ENCODE data around the gene RIPOR1.

RIPOR1 gene

DNA sequence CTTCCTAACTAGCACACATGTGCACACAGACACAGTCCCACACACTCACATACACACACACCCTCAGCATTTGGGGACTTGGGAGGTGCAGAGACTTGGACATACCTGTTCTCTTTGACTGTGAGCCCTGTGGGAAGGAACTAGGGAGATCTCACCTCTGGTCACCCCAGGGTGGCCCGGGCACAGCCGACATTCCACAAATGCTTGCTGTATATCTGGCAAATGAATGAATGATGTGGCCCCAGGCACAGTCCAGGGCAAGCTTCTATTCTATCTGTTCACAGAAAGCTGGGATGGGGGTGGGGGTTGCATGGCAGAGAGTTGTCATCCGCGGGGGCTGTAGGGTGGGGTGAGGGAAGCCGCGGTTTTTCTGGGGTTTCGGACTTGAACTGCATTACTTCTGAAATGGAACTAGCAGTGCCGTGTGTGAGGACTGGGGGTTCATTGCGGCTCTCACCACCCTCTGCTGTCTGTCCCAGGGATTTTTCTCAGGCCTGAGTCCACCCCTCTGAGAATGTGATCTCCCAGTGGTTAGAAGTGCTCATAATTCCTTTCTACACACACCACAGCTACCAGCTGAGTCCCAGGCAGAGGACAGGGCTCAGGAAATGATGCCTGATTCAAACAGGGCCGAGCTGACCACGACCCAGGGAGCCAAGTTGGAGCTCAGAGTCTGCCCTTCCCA is 3.3 kb upstream of the RIPOR1 start:
- TF ChIP-seq, protein P1, sequence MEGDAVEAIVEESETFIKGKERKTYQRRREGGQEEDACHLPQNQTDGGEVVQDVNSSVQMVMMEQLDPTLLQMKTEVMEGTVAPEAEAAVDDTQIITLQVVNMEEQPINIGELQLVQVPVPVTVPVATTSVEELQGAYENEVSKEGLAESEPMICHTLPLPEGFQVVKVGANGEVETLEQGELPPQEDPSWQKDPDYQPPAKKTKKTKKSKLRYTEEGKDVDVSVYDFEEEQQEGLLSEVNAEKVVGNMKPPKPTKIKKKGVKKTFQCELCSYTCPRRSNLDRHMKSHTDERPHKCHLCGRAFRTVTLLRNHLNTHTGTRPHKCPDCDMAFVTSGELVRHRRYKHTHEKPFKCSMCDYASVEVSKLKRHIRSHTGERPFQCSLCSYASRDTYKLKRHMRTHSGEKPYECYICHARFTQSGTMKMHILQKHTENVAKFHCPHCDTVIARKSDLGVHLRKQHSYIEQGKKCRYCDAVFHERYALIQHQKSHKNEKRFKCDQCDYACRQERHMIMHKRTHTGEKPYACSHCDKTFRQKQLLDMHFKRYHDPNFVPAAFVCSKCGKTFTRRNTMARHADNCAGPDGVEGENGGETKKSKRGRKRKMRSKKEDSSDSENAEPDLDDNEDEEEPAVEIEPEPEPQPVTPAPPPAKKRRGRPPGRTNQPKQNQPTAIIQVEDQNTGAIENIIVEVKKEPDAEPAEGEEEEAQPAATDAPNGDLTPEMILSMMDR (IDR thresholded peaks at IDR 0.05; ENCODE audit: low read length), result no peak
- TF ChIP-seq EZH2 (IDR thresholded peaks at IDR 0.05; ENCODE audit: borderline replicate concordance, low read length), result no peak
- no peaks in the 10 kb centered on the region for H4K20me1 ChIP-seq (ENCODE audit: insufficient read depth, low read length)
- 0 out of 2 replicates have a peak, but pooled peaks cover 3% of the 10 kb centered on the region for H3K27me3 ChIP-seq (ENCODE audit: insufficient read depth, low read length)
- H3K36me3 ChIP-seq (ENCODE audit: insufficient read depth, low read length), result no peaks in the 10 kb centered on the region
- no peak overlapping the region for H3K27ac ChIP-seq (ENCODE audit: low read depth, low read length, poor library complexity, severe bottlenecking)
- H2AFZ ChIP-seq (ENCODE audit: low read length), result no peak overlapping the region
- H3K79me2 ChIP-seq (ENCODE audit: insufficient read depth, low read length), result no peaks in the 10 kb centered on the region
- H3K4me2 ChIP-seq (ENCODE audit: low read length), result no peak overlapping the region
- H3F3A ChIP-seq (ENCODE audit: insufficient read depth, low read length), result no peaks in the 10 kb centered on the region
- H3K9me3 ChIP-seq (ENCODE audit: low read length), result no peaks in the 10 kb centered on the region
- no peaks in the 10 kb centered on the region for H3K9me2 ChIP-seq (ENCODE audit: low read depth, low read length)
- H3K9ac ChIP-seq (ENCODE audit: low read length), result no peak overlapping the region
- peaks cover 22% of the 10 kb centered on the region for H3K4me1 ChIP-seq (ENCODE audit: insufficient read depth, low read length, severe bottlenecking)
- H3K4me3 ChIP-seq (ENCODE audit: low read depth, low read length, poor library complexity, severe bottlenecking), result no peak overlapping the region

DNA sequence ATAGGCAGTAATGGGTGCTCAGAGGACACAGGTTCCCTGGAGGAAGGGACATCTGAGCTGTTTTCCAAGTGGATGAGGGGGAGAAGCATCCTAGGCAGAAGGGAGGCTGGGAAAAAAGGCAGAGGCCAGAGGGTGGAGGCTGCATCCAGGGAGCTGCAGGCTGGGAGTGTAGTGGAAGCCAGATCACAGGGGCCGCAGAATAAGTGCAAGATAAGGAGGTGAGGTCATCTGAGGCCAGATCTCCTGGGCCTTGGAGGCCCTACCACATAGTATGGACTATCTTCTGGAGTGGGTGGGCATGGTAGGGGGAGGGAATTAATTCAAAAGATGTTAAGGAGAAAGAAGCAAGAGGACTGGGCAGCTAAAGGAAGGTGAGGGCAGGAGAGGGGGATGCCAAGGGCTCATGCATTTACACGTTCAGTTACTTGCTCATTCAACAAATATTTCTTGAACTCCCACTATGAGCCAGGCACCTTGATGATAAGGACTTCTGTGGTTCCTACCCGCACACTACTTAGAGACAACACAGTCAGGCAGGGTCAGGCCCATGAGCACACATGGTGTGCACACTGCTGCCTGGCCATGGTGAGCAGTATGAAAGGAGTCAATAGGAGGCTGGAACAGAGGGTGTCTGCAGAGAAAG is 2.4 kb upstream of the RIPOR1 start:
- Histone ChIP-seq H3K9me2 (ENCODE audit: low read depth, low read length) (no peaks in the 10 kb centered on the region), H3K4me3 (ENCODE audit: low read depth, low read length, poor library complexity, severe bottlenecking) (no peak overlapping the region), H3K4me2 (ENCODE audit: low read length) (no peak overlapping the region), H3K79me2 (ENCODE audit: insufficient read depth, low read length) (no peaks in the 10 kb centered on the region), H3F3A (ENCODE audit: insufficient read depth, low read length) (no peaks in the 10 kb centered on the region), H3K9me3 (ENCODE audit: low read length) (no peaks in the 10 kb centered on the region), H3K36me3 (ENCODE audit: insufficient read depth, low read length) (no peaks in the 10 kb centered on the region), H3K27me3 (ENCODE audit: insufficient read depth, low read length) (0 out of 2 replicates have a peak, but pooled peaks cover 3% of the 10 kb centered on the region), H4K20me1 (ENCODE audit: insufficient read depth, low read length) (no peaks in the 10 kb centered on the region), H3K27ac (ENCODE audit: low read depth, low read length, poor library complexity, severe bottlenecking) (no peak overlapping the region), H3K9ac (ENCODE audit: low read length) (no peak overlapping the region), H2AFZ (ENCODE audit: low read length) (no peak overlapping the region), H3K4me1 (ENCODE audit: insufficient read depth, low read length, severe bottlenecking) (peaks cover 30% of the 10 kb centered on the region)
- TF ChIP-seq, protein P1 (IDR thresholded peaks at IDR 0.05; ENCODE audit: low read length), result no peak
- TF ChIP-seq EZH2 (IDR thresholded peaks at IDR 0.05; ENCODE audit: borderline replicate concordance, low read length), result no peak

DNA sequence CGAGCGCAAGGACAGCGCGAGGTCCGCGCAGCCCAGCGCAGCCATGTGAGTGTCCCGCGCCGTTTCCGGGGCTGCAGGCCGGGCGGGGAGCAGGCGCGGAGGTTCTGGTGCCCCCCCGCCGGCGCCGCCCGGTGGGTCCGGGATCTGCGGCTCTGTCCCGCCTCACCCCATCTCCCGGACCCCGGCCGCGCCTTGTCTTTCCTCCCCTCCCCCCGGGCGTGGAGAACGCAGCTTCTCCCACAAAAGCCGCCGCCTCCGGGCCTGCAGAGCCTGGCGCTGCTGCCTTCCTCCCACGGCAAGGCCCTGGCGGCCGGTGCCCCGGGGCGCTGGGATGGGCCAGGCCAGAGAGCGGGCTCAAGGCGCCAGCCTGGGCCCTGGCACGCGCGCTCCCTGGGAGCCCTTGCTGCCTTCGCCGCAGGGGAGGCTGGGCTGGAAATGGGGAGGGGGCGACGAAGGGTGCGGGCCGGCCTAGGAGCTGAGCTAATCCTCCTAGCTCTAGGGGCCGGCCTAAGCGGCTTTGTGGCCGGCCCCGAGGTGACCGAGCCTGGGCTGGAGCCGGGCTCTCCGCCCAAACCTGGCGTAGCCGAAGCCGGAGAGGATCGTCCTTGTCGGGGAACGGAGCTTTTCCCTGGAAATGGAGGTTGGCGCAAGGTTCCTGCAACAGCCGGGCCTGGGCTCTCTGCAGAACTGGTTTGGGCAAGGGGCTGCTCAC is 397 bp downstream of the RIPOR1 start:
- Histone ChIP-seq H3K4me2 (ENCODE audit: low read length) (peak overlapping the region; percentile 80), H4K20me1 (ENCODE audit: insufficient read depth, low read length) (no peaks in the 10 kb centered on the region), H3K79me2 (ENCODE audit: insufficient read depth, low read length) (no peaks in the 10 kb centered on the region), H2AFZ (ENCODE audit: low read length) (no peak overlapping the region), H3F3A (ENCODE audit: insufficient read depth, low read length) (peaks cover 4% of the 10 kb centered on the region; the same call in 1 of the 2 replicates), H3K9ac (ENCODE audit: low read length) (peak overlapping the region; percentile 58), H3K9me2 (ENCODE audit: low read depth, low read length) (no peaks in the 10 kb centered on the region), H3K4me3 (ENCODE audit: low read depth, low read length, poor library complexity, severe bottlenecking) (peak overlapping the region; percentile 60), H3K4me1 (ENCODE audit: insufficient read depth, low read length, severe bottlenecking) (peaks cover 49% of the 10 kb centered on the region), H3K27ac (ENCODE audit: low read depth, low read length, poor library complexity, severe bottlenecking) (peak overlapping the region; percentile 92), H3K36me3 (ENCODE audit: insufficient read depth, low read length) (no peaks in the 10 kb centered on the region), H3K27me3 (ENCODE audit: insufficient read depth, low read length) (0 out of 2 replicates have a peak, but pooled peaks cover under 1% of the 10 kb centered on the region), H3K9me3 (ENCODE audit: low read length) (no peaks in the 10 kb centered on the region)
- TF ChIP-seq EZH2 (IDR thresholded peaks at IDR 0.05; ENCODE audit: borderline replicate concordance, low read length), result no peak
- TF ChIP-seq, protein P1 (IDR thresholded peaks at IDR 0.05; ENCODE audit: low read length), result no peak
